LNCaP clone FGC (cell line): Measurements from ENCODE around the gene SRGAP3.

Source experiments
- DNase-seq: peaks from one replicate; pipeline ENCODE4 v3.0.0-alpha.2; 2011; ENCODE audit warnings: low read depth
- H3K4me3 ChIP-seq: 2 replicates; pipeline ENCODE4 v1.5.1; 2011; ENCODE audit warnings: mild to moderate bottlenecking, low read depth, low read length, control low read depth
- CTCF ChIP-seq: IDR thresholded peaks from 2 replicates; pipeline ENCODE4 v1.5.1; 2012; ENCODE audit warnings: mild to moderate bottlenecking; ENCODE audit not compliant: control insufficient read depth, insufficient read depth; ENCODE audit errors: extremely low read depth

The SRGAP3 gene

GRCh38 chr3:8975081-8976020 lies 274.1 kb downstream of the SRGAP3 start:
- H3K4me3 ChIP-seq = no peak overlapping the region
- DNase-seq = no peak

GRCh38 chr3:8974458-8974857 lies 275.0 kb downstream of the SRGAP3 start:
- no peak for DNase-seq
- TF ChIP-seq CTCF = no peak

More at GRCh38 chr3:8975081-8976020, 274.1 kb downstream of the SRGAP3 start:
- TF ChIP-seq CTCF = no peak

GRCh38 chr3:8972639-8973038 lies 276.8 kb downstream of the SRGAP3 start:
- no peak overlapping the region for H3K4me3 ChIP-seq
- DNase-seq = no peak
- no peak for TF ChIP-seq CTCF

More at GRCh38 chr3:8974458-8974857, 275.0 kb downstream of the SRGAP3 start:
- no peak overlapping the region for H3K4me3 ChIP-seq

- H3K4me3 ChIP-seq = no peak overlapping the region
- no peak for DNase-seq
- TF ChIP-seq CTCF = peak; percentile 89
Observed at GRCh38 chr3:8970971-8971589, 278.4 kb downstream of the SRGAP3 start.

GRCh38 chr3:8969241-8969640 lies 280.2 kb downstream of the SRGAP3 start:
- no peak for TF ChIP-seq CTCF

GRCh38 chr3:8968375-8968882 lies 281.0 kb downstream of the SRGAP3 start:
- no peak for DNase-seq
- H3K4me3 ChIP-seq = no peak overlapping the region
- TF ChIP-seq CTCF = no peak

More at GRCh38 chr3:8969241-8969640, 280.2 kb downstream of the SRGAP3 start:
- no peak overlapping the region for H3K4me3 ChIP-seq
- no peak for DNase-seq
